WI38 (cell line): ENCODE results near the gene HOXD9.

Source experiments
- H3K4me3 ChIP-seq: 2 replicates; pipeline ENCODE4 v1.5.1; 2011; ENCODE audit warnings: low read depth, mild to moderate bottlenecking, control low read depth, low read length
- CTCF ChIP-seq: IDR thresholded peaks from 2 replicates; pipeline ENCODE4 v1.5.1; 2012; ENCODE audit warnings: low read depth, mild to moderate bottlenecking, control low read depth, low read length

Gene HOXD9

GRCh38 chr2:176101216-176101830, 21.2 kb upstream of the HOXD9 start:
- TF ChIP-seq CTCF, result no peak
- H3K4me3 ChIP-seq, result no peak overlapping the region

- TF ChIP-seq CTCF, result no peak
- H3K4me3 ChIP-seq, result no peak overlapping the region
Measured at GRCh38 chr2:176101842-176102241, 20.7 kb upstream of the HOXD9 start.

- no peak overlapping the region for H3K4me3 ChIP-seq
- TF ChIP-seq CTCF, result no peak
Measured at GRCh38 chr2:176102309-176102866, 20.1 kb upstream of the HOXD9 start.

- no peak for TF ChIP-seq CTCF
- no peak overlapping the region for H3K4me3 ChIP-seq
Measured at GRCh38 chr2:176103194-176103593, 19.3 kb upstream of the HOXD9 start.

GRCh38 chr2:176103742-176104315, 18.7 kb upstream of the HOXD9 start:
- TF ChIP-seq CTCF, result no peak
- H3K4me3 ChIP-seq, result no peak overlapping the region

- TF ChIP-seq CTCF, result no peak
- H3K4me3 ChIP-seq, result no peak overlapping the region
Measured at GRCh38 chr2:176104316-176105077, 18.0 kb upstream of the HOXD9 start.

GRCh38 chr2:176105078-176105729, 17.3 kb upstream of the HOXD9 start:
- no peak overlapping the region for H3K4me3 ChIP-seq

More at GRCh38 chr2:176105078-176105729, 17.3 kb upstream of the HOXD9 start:
- TF ChIP-seq CTCF, result no peak
